Activated CD4-positive, alpha-beta memory T cell treated with anti-CD3 and anti-CD28 coated beads, Interleukin-2, amount 10 ng/mL, durations not matched to agents 7 days and 5 days (primary cell): Measurements from ENCODE around the gene MNAT1. TPM values are rescaled to one million over a fixed set of nuclear protein-coding genes. Genes with fewer than 3 reads are reported as not detected.
"Not testable (repeated sequence)": the region's sequence is repeated elsewhere in the genome, so short reads cannot be mapped to it uniquely, and the experiment has no call there.

Experiments
- CTCF ChIA-PET: fragments of 350-600 bp; sonication (Branson Sonifier 250); formaldehyde crosslinking; loops from one replicate; lab custom pipeline; 2021; ENCODE audit warnings: antibody characterized with exemption, inconsistent platforms; lab: Charles Lee
- POLR2A ChIA-PET: fragments of 350-600 bp; sonication (Branson Sonifier 250); formaldehyde crosslinking; loops from one replicate; lab custom pipeline; 2021; ENCODE audit warnings: antibody characterized with exemption; lab: Charles Lee
- DNase-seq: peaks from one replicate; pipeline ENCODE4 v3.0.0-alpha.2; 2020
- H3K27ac Mint-ChIP-seq: one replicate; pipeline ENCODE4 v1.8.0; 2021; ENCODE audit warnings: mild to moderate bottlenecking, mixed read lengths
- H3K27me3 Mint-ChIP-seq: one replicate; pipeline ENCODE4 v1.8.0; 2021; ENCODE audit warnings: mixed read lengths
- H3K36me3 Mint-ChIP-seq: one replicate; pipeline ENCODE4 v1.8.0; 2021; ENCODE audit warnings: low read depth, mixed read lengths
- H3K4me1 Mint-ChIP-seq: one replicate; pipeline ENCODE4 v1.8.0; 2021; ENCODE audit warnings: mixed read lengths
- H3K4me3 Mint-ChIP-seq: one replicate; pipeline ENCODE4 v1.8.0; 2021; ENCODE audit warnings: mild to moderate bottlenecking, mixed read lengths
- H3K9me3 Mint-ChIP-seq: one replicate; pipeline ENCODE4 v1.8.0; 2021; ENCODE audit warnings: mixed read lengths
- total RNA-seq, 2 experiments: library from RNA; stranded (reverse); gene quantifications; one replicate each; pipeline ENCODE4 v1.2.3, GENCODE V29; 2021

Gene MNAT1
- total RNA-seq, 2 experiments from 2014 or later = 37.0 to 40.4 TPM

DNA sequence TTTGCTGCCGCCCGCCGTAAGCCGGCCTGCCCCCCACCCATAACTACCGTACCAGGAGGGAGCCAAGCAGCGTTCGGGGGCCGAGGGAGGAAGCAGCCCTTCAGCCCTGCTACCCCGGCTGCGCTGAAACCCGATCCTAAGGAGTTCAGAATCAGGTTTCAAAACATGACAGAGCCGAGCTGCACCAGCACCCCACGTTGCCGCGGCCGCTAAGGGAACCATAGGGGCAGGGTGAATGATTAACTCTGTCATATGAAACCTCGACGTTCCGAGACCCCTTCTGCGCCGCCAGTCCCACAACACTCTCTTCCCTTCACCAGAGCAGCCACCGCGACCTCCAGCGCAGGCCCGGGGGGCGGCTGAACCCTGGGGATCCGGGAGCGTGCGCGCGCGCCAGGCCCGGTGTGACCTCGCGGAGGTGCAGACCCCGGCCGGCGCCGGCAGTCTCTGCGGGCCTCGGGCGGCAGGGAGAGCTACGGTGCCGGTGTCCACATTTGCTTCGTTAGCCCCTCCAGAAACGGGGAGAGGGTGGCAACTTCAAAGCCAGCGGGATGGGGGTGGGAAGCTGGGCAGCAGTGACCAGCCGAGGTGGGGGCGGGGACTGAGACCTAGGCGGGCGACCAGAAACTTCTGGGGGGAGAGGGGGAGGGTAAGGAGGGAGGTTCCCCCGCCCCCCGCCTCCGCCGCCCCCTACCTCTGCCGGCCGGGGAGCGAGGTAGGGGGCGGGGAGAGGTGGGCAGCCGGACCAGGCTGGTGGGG is 12.0 kb upstream of the MNAT1 start:
- Mint-ChIP-seq H3K9me3 (no peaks in the 10 kb centered on the region), H3K27ac (peak overlapping the region; percentile 16), H3K27me3 (peaks cover 67% of the 10 kb centered on the region), H3K36me3 (no peaks in the 10 kb centered on the region), H3K4me1 (peaks cover 30% of the 10 kb centered on the region), H3K4me3 (peak overlapping the region; percentile 79)
- ChIA-PET CTCF (no interaction called here), POLR2A (interaction anchor here (0.8 to 1.5 kb wide), 2 partner anchors 11 to 260 kb away, joined by 3 read pairs; no protein-coding TSS in a partner anchor)
- peak; percentile 20 for DNase-seq

DNA sequence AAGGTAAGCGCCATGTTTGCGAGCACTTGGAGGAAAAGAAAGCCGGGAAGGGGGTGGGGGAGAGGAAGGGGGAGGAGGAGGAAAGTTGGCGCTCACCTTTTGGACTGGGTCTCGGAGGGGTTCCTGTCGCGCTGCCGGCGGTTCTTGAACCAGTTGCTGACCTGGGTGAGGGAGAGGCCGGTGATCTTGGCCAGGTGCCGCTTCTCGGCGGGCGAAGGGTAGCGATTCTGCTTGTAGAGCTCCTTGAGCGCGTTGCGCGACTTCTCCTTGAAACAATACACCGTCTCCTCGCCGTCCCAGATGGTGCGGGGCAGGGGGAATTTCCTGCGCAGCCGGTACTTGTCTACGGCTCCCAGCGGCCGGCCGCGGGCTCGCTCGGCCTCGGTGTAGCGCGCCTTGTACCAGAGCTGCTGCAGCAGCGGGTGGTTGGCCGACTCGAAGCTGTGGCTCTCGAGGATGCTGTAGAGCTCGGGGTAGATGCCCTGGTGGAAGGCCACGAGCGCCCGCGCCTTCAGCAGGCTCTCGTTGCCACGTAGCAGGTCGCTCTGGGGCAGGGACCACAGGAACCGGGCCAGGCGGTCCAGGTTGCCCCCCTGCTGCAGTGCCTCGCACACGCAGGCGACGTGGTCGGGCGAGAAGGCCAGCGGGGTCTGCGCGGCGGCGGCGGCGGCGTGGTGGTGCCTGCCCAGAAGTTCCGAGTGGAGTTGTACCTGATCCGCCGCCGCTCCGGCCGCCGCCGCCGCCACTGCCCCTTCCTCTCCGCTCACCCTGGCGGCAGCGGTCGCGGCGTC is 11.2 kb upstream of the MNAT1 start:
- H3K4me1 Mint-ChIP-seq = peaks cover 30% of the 10 kb centered on the region
- CTCF ChIA-PET = interaction anchor here (0.7 kb wide), 1 partner anchor 238 kb away, joined by 3 read pairs; no protein-coding TSS in a partner anchor
- peak; percentile 46 for DNase-seq
- no peak overlapping the region for H3K27ac Mint-ChIP-seq
- H3K9me3 Mint-ChIP-seq = no peaks in the 10 kb centered on the region
- H3K4me3 Mint-ChIP-seq = peak overlapping the region; percentile 80
- no peaks in the 10 kb centered on the region for H3K36me3 Mint-ChIP-seq
- POLR2A ChIA-PET = interaction anchor here (0.8 to 1.5 kb wide), 2 partner anchors 12 to 259 kb away, joined by 3 read pairs; no protein-coding TSS in a partner anchor
- H3K27me3 Mint-ChIP-seq = peaks cover 73% of the 10 kb centered on the region

DNA sequence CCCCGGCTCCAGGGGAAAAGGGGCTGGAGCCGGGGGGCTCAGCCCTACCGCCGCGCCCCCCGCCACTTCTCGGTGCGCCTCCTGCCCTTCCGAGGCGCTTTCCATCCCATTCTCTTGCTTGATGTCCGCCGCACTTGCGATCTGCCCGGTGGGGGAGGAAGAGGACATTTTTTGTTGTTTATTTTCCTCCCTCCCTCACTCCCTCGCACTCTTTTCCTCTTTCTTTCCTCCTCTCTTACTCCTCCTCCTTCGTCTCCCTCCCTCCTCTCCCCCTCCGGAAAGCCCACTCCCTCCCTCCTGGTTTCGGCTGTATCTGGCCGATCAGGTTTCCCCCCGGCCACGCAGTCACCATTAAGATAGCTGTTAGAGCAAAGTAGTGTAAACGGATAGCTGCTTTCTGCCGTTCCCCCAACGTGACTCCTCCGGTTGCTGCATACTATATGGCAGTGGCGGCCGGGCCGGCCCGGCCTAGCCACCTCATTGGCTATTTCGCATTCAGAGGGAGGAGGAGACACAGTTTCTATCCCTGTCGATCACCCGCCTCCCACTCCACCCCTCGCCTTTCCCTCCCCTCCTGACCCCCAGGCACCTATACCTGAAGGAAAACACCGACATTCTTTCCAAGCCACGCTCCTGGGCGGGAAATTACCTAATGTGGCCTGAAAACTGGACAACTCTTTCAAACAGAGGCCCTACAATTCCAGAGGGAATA is 10.5 kb upstream of the MNAT1 start, which contains the start of gene SIX4:
SIX4 (minus strand) TSS at position 445 of the 712 bp plus-strand sequence; CDS start at position 168, 277 bp downstream.
- CTCF ChIA-PET = no interaction called here

DNA sequence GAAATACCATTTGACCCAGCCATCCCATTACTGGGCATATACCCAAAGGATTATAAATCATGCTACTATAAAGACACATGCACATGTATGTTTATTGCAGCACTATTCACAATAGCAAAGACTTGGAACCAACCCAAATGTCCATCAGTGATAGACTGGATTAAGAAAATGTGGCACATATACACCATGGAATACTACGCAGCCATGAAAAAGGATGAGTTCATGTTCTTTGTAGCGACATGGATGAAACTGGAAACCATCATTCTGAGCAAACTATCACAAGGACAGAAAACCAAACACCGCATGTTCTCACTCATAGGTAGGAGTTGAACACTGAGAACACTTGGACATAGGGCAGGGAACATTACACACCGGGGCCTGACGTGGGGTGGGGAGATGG is 3.3 kb upstream of the MNAT1 start:
- peaks cover 23% of the 10 kb centered on the region for H3K4me1 Mint-ChIP-seq
- DNase-seq, H3K4me3 Mint-ChIP-seq, CTCF ChIA-PET, H3K27ac Mint-ChIP-seq, H3K36me3 Mint-ChIP-seq, H3K9me3 Mint-ChIP-seq, POLR2A ChIA-PET: not testable (repeated sequence)
- H3K27me3 Mint-ChIP-seq = peaks cover 65% of the 10 kb centered on the region

More for the DNA sequence above, 10.5 kb upstream of the MNAT1 start, which contains the start of gene SIX4:
- Mint-ChIP-seq H3K4me3 (peak within 1 kb of the TSS; percentile 80), H3K36me3 (no peaks in the 10 kb centered on the region), H3K27me3 (peaks cover 75% of the 10 kb centered on the region), H3K27ac (no peak within 1 kb of the TSS), H3K4me1 (peaks cover 30% of the 10 kb centered on the region), H3K9me3 (no peaks in the 10 kb centered on the region)
- POLR2A ChIA-PET = no interaction called here
- DNase-seq = peak; percentile 29

DNA sequence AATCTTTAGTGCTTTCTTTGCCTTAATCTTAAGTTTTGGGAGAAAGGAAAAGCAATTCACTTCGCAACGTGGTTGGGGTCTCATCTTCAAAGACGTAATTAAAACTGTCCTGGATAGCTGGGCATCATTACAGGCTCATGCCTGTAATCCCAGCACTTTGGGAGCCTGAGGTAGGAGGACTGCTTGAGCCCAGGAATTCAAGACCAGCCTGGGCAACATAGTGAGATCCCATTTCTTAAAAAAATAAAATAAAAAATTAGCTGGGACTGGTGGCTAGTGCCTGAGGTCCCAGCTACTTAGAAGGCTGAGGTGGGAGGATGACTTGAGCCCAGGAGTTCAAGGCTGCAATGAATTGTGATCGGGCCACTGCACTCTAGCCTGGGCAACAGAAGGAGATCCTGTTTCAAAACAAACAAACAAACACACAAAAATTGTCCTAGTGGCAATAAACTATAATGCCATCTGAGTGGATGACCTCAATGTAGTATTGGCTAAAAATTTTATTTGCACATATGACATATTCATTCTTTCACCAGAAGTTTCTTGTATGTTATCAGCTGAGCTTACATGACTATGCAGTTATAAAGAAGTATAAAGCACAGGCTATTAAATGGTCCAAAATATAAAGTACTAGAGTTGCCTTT is 1.6 kb upstream of the MNAT1 start:
- Mint-ChIP-seq H3K27me3 (peaks cover 52% of the 10 kb centered on the region), H3K4me1 (peaks cover 20% of the 10 kb centered on the region), H3K9me3 (peaks cover 5% of the 10 kb centered on the region), H3K36me3 (peaks cover 7% of the 10 kb centered on the region), H3K4me3 (no peak overlapping the region), H3K27ac (no peak overlapping the region)
- ChIA-PET POLR2A (interaction anchor here (1.0 to 2.7 kb wide), 2 partner anchors 21 to 248 kb away, joined by 5 to 12 read pairs; partner anchors contain the start of genes SLC38A6 and TRMT5), CTCF (interaction anchor here (0.9 to 1.3 kb wide), 5 partner anchors 17 to 441 kb away, joined by 3 read pairs; partner anchors contain the start of genes SLC38A6 and TRMT5)
- no peak for DNase-seq

DNA sequence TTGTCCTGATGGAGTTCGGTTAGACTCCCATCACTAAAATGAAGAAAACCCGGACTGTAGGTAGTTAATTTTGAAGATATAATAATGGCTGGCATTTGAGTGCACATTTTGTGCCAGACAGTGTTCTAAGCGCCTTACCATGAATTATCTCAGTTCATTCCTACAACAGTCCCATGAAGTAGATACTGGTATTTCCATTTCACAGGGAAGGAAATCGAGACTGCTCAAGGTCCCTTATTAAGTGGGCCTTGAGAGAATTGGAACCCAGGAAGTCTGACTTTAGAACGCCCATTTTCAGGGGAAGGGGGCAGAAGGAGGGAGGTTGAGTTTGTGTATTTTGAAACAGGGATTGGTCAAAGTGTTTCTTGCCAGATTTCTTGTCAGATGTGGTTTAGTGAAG is 855 bp downstream of the MNAT1 start:
- ChIA-PET CTCF (no interaction called here), POLR2A (interaction anchor here (1.5 to 2.7 kb wide), 2 partner anchors 18 to 245 kb away, joined by 3 to 12 read pairs; partner anchors contain the start of genes SLC38A6 and TRMT5)
- no peak for DNase-seq
- Mint-ChIP-seq H3K27me3 (peaks cover 31% of the 10 kb centered on the region), H3K4me1 (peaks cover 20% of the 10 kb centered on the region), H3K4me3 (peak overlapping the region; percentile 91), H3K9me3 (peaks cover 5% of the 10 kb centered on the region), H3K27ac (no peak overlapping the region), H3K36me3 (peaks cover 7% of the 10 kb centered on the region)

DNA sequence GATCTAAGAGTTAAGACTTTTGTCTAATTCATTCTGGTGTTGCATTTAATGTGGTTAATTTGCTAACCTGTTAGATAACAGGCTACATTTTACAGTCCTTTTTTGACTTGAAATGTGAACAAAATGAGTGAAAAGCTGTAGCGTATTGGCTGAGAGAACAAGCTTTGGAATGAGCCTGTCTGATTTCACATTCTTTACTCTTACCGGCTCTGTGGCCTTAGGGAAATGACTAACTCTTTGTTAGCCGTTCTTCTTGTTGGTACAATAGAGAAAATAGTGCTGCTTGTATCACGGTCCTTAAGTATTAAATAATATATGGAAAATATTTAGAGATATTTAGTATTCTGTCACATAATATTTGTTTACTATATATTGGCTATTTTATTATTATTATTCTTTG is 1.9 kb downstream of the MNAT1 start:
- Mint-ChIP-seq H3K36me3 (peaks cover 4% of the 10 kb centered on the region), H3K27me3 (peaks cover 21% of the 10 kb centered on the region), H3K4me1 (peaks cover 20% of the 10 kb centered on the region), H3K4me3 (no peak overlapping the region), H3K9me3 (no peaks in the 10 kb centered on the region), H3K27ac (no peak overlapping the region)
- DNase-seq = no peak
- CTCF ChIA-PET = no interaction called here
- POLR2A ChIA-PET = interaction anchor here (1.3 kb wide), 1 partner anchor 18 kb away, joined by 3 read pairs; no protein-coding TSS in a partner anchor

DNA sequence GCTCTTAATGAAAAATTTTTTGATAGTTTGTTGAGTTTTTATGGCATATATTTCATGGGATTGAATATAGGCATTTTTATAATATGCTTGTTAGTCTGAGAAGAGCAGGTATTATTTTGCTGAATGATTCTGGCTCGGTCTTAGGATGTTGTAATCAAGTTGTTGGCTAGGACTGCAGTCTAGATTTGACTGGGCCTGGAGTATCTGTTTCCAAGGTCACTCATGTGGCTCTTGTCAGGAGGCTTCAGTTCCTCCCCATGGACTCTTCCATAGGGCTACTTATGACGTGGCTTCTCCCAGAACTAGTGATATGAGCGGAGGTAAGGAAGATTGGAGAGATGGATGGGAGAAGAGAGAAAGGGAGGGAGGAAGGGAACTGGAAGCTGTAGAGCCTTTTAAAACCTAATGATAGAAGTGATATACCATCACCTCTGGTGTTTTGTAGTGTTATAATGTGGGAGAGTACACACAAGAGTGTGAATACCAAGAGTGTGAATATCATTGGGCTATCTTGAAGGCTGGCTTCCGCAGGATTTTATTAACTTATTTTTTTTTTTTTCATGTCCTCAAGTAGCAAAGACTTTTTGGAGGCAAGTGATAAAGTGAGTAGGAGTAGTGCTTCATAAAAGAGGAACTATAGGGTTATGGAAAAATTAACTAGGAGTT is 4.4 kb downstream of the MNAT1 start:
- Mint-ChIP-seq H3K9me3 (no peaks in the 10 kb centered on the region), H3K4me1 (peaks cover 20% of the 10 kb centered on the region), H3K36me3 (peaks cover 4% of the 10 kb centered on the region), H3K4me3 (no peak overlapping the region), H3K27ac (no peak overlapping the region), H3K27me3 (peaks cover 5% of the 10 kb centered on the region)
- DNase-seq = no peak
- CTCF ChIA-PET = no interaction called here
- POLR2A ChIA-PET = no interaction called here

DNA sequence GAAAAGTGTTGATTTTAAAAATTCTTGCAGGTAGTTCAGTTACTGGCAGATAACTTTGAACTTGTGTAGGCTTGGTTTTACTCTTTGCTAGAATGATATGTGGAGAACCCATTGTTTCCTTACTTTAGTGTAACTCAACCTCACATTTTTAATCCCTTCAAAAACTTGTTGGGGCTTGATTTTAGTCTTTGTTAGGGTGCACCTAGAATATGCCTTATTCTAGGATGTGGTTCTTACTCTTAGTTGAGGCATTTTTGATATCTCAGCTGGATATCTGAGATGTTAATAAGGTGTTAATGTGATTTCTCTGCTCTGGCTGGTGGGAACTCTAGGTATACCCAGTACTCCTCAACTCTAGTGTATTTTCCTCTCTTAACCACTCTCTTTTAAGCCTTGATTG is 10.0 kb downstream of the MNAT1 start:
- DNase-seq = no peak

DNA sequence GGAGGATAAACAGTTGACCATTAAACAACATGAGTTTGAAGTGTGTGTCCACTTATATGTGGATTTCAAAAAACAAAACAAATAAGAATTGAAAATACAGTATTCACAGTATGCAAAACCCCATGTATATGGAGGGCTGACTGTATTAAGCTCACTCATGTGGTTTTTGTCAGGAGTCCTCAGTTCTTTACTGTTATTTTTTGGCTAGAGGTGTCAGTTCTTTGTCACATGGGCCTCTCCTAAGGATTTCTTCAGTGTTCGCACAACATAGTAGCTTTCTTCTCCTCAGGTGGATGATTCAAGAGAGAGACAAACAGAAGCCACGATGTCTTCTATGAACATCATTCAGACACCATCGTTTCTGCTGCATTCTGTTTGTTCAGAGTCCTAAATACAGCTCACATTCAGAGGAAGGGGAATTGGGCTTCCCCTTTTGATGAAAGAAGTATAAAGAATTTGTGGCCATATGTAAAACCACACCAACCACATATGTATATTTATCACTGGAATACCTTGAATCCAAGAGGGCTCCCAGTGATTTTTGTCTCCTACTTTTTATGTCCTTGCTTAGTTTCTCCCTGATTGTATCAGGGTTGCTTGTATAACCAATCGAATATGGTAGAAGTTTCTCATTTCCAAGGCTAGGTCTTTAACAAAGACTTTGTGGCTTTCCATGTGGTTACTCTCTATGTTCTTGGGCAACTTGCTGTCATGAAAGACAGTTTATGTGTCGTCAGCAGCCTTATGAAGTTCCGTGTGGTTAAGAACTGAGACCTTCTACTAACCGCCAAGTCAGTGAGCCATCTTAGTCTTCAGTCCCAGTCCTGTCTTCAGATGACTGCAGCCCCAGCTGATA is 18.9 kb downstream of the MNAT1 start:
- no peaks in the 10 kb centered on the region for H3K9me3 Mint-ChIP-seq
- ChIA-PET POLR2A (interaction anchor here (0.6 to 3.1 kb wide), 5 partner anchors 17 to 227 kb away, joined by 3 to 14 read pairs (median 3); partner anchors contain the start of genes MNAT1, SLC38A6 and TRMT5), CTCF (interaction anchor here (0.7 to 1.1 kb wide), 3 partner anchors 484 to 1051 kb away, joined by 3 to 4 read pairs (median 3); no protein-coding TSS in a partner anchor)
- H3K27ac Mint-ChIP-seq = peak overlapping the region; percentile 87
- H3K27me3 Mint-ChIP-seq = no peaks in the 10 kb centered on the region
- peak overlapping the region; percentile 50 for H3K4me3 Mint-ChIP-seq
- H3K36me3 Mint-ChIP-seq = peaks cover 5% of the 10 kb centered on the region
- peak; percentile 71 for DNase-seq
- H3K4me1 Mint-ChIP-seq = peaks cover 50% of the 10 kb centered on the region

More for the DNA sequence above, 10.0 kb downstream of the MNAT1 start:
- H3K9me3 Mint-ChIP-seq = no peaks in the 10 kb centered on the region
- H3K4me1 Mint-ChIP-seq = no peaks in the 10 kb centered on the region
- H3K4me3 Mint-ChIP-seq = no peak overlapping the region
- H3K36me3 Mint-ChIP-seq = no peaks in the 10 kb centered on the region
- H3K27me3 Mint-ChIP-seq = no peaks in the 10 kb centered on the region
- ChIA-PET CTCF (no interaction called here), POLR2A (no interaction called here)
- no peak overlapping the region for H3K27ac Mint-ChIP-seq

DNA sequence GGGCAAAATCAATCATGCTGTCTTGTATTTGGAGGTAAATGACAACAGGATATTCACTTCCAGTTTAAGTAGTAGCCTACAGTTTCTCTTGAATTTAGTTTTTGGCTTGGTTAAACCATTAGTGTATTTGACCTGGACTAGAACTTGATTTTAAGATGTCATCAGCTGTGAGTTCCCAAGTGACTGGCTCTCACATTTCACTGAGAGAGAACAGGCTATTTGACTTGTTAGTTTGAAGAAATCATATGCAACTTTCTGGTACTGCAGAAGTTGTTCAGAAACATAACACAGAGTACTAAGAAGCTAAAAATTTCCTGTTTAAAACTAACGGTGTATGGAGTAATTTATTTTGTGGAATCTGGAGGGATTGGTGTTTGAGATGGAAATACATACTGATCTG is 22.3 kb downstream of the MNAT1 start:
- DNase-seq = no peak
- CTCF ChIA-PET = no interaction called here
- POLR2A ChIA-PET = no interaction called here
- Mint-ChIP-seq H3K27me3 (no peaks in the 10 kb centered on the region), H3K4me3 (no peak overlapping the region), H3K36me3 (peaks cover 13% of the 10 kb centered on the region), H3K4me1 (peaks cover 63% of the 10 kb centered on the region), H3K9me3 (no peaks in the 10 kb centered on the region), H3K27ac (no peak overlapping the region)
